Right lobe of liver (tissue), 4 donors: Measurements from ENCODE around the gene CES4A.

Experiments
- CTCF ChIP-seq, 4 donors: fragments of 200-600 bp in 3 of 4; fragments of 450-650 bp in 1 of 4; IDR thresholded peaks; one replicate each; pipeline versions ENCODE4 v1.5.1 to v1.8.0; 2016 to 2022; ENCODE audit warnings: antibody characterized with exemption in 4 of 4, mild to moderate bottlenecking in 2 of 4
- POLR2A ChIP-seq: fragments of 450-650 bp; IDR thresholded peaks from one replicate; pipeline ENCODE4 v1.6.1; 2017; ENCODE audit warnings: antibody characterized with exemption, mild to moderate bottlenecking
- donor health status: DM: no; HTN: no; CAD: no.
- donor health status: DM: no; HTN: no; CAD: no.
- donor health status: DM: no; HTN: yes; CAD: no.

- TF ChIP-seq CTCF (IDR thresholded peaks at IDR 0.05) (no peak), POLR2A (no peak)
Observed at GRCh38 chr16:66952430-66953110, 35.8 kb upstream of the CES4A start.
